HepG2 (cell line): ENCODE measurements around the gene THSD8. TPM values are rescaled to one million over a fixed set of nuclear protein-coding genes. Genes with fewer than 3 reads are reported as not detected.

Source experiments
- FOXM1 ChIP-seq: sonication (generic); formaldehyde crosslinking; IDR thresholded peaks from 2 replicates; pipeline ENCODE4 v1.5.0; 2020; ENCODE audit warnings: missing genetic modification reagents
- GTF2F1 ChIP-seq: fragments of 150-350 bp; IDR thresholded peaks from 2 replicates; pipeline ENCODE4 v1.6.1; 2014; ENCODE audit warnings: low read length
- KDM2A ChIP-seq: sonication (generic); formaldehyde crosslinking; IDR thresholded peaks from 2 replicates; pipeline ENCODE4 v1.4.0; 2020; ENCODE audit warnings: low read depth, missing genetic modification reagents, borderline replicate concordance
- KDM3A ChIP-seq: IDR thresholded peaks from 2 replicates; pipeline ENCODE4 v1.6.1; 2018; ENCODE audit warnings: low read depth, missing compliant biosample characterization
- PRDM15 ChIP-seq: sonication (generic); formaldehyde crosslinking; IDR thresholded peaks from 2 replicates; pipeline ENCODE4 v1.4.0; 2020; ENCODE audit warnings: missing genetic modification reagents
- SRSF1 ChIP-seq: fragments of 200-400 bp; formaldehyde crosslinking; optimal IDR thresholded peaks from 2 replicates; pipeline ENCODE3; 2017; ENCODE audit warnings: mild to moderate bottlenecking, low read depth, low read length, moderate library complexity
- SYNCRIP ChIP-seq: fragments of 200-400 bp; formaldehyde crosslinking; IDR thresholded peaks from 2 replicates; pipeline ENCODE4 v1.6.1; 2018; ENCODE audit warnings: mild to moderate bottlenecking, low read depth, low read length; ENCODE audit not compliant: insufficient read depth
- TFE3 ChIP-seq: IDR thresholded peaks from 2 replicates; pipeline ENCODE4 v1.6.1; 2016
- YY1 ChIP-seq: IDR thresholded peaks from 2 replicates; pipeline ENCODE4 v1.6.1; 2011; ENCODE audit warnings: low read length, low read depth, moderate library complexity, mild to moderate bottlenecking; ENCODE audit not compliant: insufficient read depth, insufficient replicate concordance
- ZFP62 ChIP-seq: sonication (generic); formaldehyde crosslinking; IDR thresholded peaks from 2 replicates; pipeline ENCODE4 v1.4.0; 2020; ENCODE audit warnings: missing genetic modification reagents
- ZIK1 ChIP-seq: sonication (generic); formaldehyde crosslinking; IDR thresholded peaks from 2 replicates; pipeline ENCODE4 v1.5.0; 2020; ENCODE audit warnings: mild to moderate bottlenecking, low read depth, missing genetic modification reagents, borderline replicate concordance
- ZNF253 ChIP-seq: sonication (generic); formaldehyde crosslinking; IDR thresholded peaks from 2 replicates; pipeline ENCODE4 v1.8.0; 2022; ENCODE audit warnings: mild to moderate bottlenecking, missing genetic modification reagents, borderline replicate concordance
- ZNF282 ChIP-seq: fragments of 450-650 bp; IDR thresholded peaks from 2 replicates; pipeline ENCODE4 v1.6.1; 2018; ENCODE audit not compliant: partially characterized antibody
- ZNF335 ChIP-seq: sonication (generic); formaldehyde crosslinking; IDR thresholded peaks from 2 replicates; pipeline ENCODE4 v1.4.0; 2020; ENCODE audit warnings: missing genetic modification reagents
- ZNF354B ChIP-seq: sonication (generic); formaldehyde crosslinking; IDR thresholded peaks from 2 replicates; pipeline ENCODE4 v1.8.0; 2022; ENCODE audit warnings: mild to moderate bottlenecking, missing genetic modification reagents
- ZNF460 ChIP-seq: sonication (generic); formaldehyde crosslinking; IDR thresholded peaks from 2 replicates; pipeline ENCODE4 v1.5.1; 2020; ENCODE audit warnings: missing genetic modification reagents, mild to moderate bottlenecking, borderline replicate concordance
- ZNF503 ChIP-seq: sonication (generic); formaldehyde crosslinking; IDR thresholded peaks from 2 replicates; pipeline ENCODE4 v1.4.0; 2020; ENCODE audit warnings: missing genetic modification reagents
- ZNF550 ChIP-seq: sonication (generic); formaldehyde crosslinking; IDR thresholded peaks from 2 replicates; pipeline ENCODE4 v1.4.0; 2020; ENCODE audit warnings: mild to moderate bottlenecking, missing genetic modification reagents, borderline replicate concordance
- ZNF569 ChIP-seq: sonication (generic); formaldehyde crosslinking; IDR thresholded peaks from 2 replicates; pipeline ENCODE4 v1.5.0; 2020; ENCODE audit warnings: mild to moderate bottlenecking, missing genetic modification reagents, moderate library complexity, borderline replicate concordance
- ZNF577 ChIP-seq: sonication (generic); formaldehyde crosslinking; IDR thresholded peaks from 2 replicates; pipeline ENCODE4 v1.4.0; 2020; ENCODE audit warnings: mild to moderate bottlenecking, low read depth, missing genetic modification reagents, borderline replicate concordance
- ZSCAN21 ChIP-seq: sonication (generic); formaldehyde crosslinking; IDR thresholded peaks from 2 replicates; pipeline ENCODE4 v1.8.0; 2022; ENCODE audit warnings: mild to moderate bottlenecking, missing genetic modification reagents, moderate library complexity, borderline replicate concordance
- polyA plus RNA-seq, 8 experiments: library from polyadenylated mRNA; depleted of rRNA in 3 of 8; stranded (reverse) in 7 of 8; unstranded in 1 of 8; fragments of >200 nt; fragmentation: Illumina TruSeq in 4 of 8; extraction: Trizol in 4 of 8; gene quantifications; 2 replicates each; pipeline versions ENCODE4 v1.2.1 to v1.2.3, GENCODE V29; 2011 to 2016; ENCODE audit warnings: low read depth in 4 of 8, missing spikeins in 1 of 8, mixed read lengths in 1 of 8; ENCODE audit not compliant: insufficient read depth in 1 of 8
- total RNA-seq, 5 experiments: library from RNA; depleted of rRNA; stranded (reverse); fragments of >200 nt; fragmentation: Illumina TruSeq; extraction: Trizol; gene quantifications; 2 replicates each; pipeline ENCODE4 v1.2.3, GENCODE V29; 2016; ENCODE audit warnings: low read depth in 1 of 5

THSD8 gene
- total and polyA plus RNA-seq, 2 of the 13 experiments (the other 11 are each of a cell fraction or from before 2014, with no cell fraction given): 4.8 to 14.9 TPM

- TF ChIP-seq PRDM15 (CRISPR knock-in tag) (no peak), ZNF282 (no peak), ZNF335 (CRISPR knock-in tag) (no peak), KDM3A (CRISPR knock-in tag) (peak; percentile 18; the same call in 1 of the 2 replicates), TFE3 (CRISPR knock-in tag) (no peak), SRSF1 (no peak), ZNF569 (CRISPR knock-in tag) (0 out of 2 replicates have a peak, but pooled peaks have one; percentile 90), SYNCRIP (no peak), ZNF460 (CRISPR knock-in tag) (peak; percentile 55), KDM2A (CRISPR knock-in tag) (peak; percentile 80), FOXM1 (no peak), ZNF550 (CRISPR knock-in tag) (peak; percentile 85), ZNF354B (CRISPR knock-in tag) (no peak), GTF2F1 (no peak), ZFP62 (CRISPR knock-in tag) (peak; percentile 98), ZNF253 (CRISPR knock-in tag) (no peak), ZNF577 (CRISPR knock-in tag) (no peak), YY1 (peak; percentile 62), ZNF503 (CRISPR knock-in tag) (peak; percentile 67; the same call in 1 of the 2 replicates), ZIK1 (CRISPR knock-in tag) (peak; percentile 91), ZSCAN21 (CRISPR knock-in tag) (peak; percentile 62)
These were observed at the start of gene THSD8, which contains the start of gene PRDX2 (continued) for GRCh38 chr19:12801466-12802266.
